Gastrocnemius medialis (tissue), 4 donors: ENCODE data around the gene NKD1.
"Not testable (repeated sequence)": the region's sequence is repeated elsewhere in the genome, so short reads cannot be mapped to it uniquely, and the experiment has no call there.

Experiments
- POLR2A ChIP-seq, 2 donors: fragments of 450-650 bp; IDR thresholded peaks; one replicate each; pipeline ENCODE4 v1.6.1; 2017; ENCODE audit warnings: antibody characterized with exemption in 2 of 2, mild to moderate bottlenecking in 2 of 2, moderate library complexity in 2 of 2
- TF ChIP-seq, protein P1 (sequence below), 5 experiments: fragments of 450-650 bp in 3 of 5; fragments of 200-600 bp in 2 of 5; sonication (generic) in 2 of 5; IDR thresholded peaks in 4 of 5; conservative IDR thresholded peaks in 1 of 5; 1 replicate in 4 of 5; 2 replicates in 1 of 5; pipeline ENCODE4 v1.5.1; 2016 to 2019; ENCODE audit warnings: antibody characterized with exemption in 5 of 5, mild to moderate bottlenecking in 3 of 5, moderate library complexity in 3 of 5

DNA sequence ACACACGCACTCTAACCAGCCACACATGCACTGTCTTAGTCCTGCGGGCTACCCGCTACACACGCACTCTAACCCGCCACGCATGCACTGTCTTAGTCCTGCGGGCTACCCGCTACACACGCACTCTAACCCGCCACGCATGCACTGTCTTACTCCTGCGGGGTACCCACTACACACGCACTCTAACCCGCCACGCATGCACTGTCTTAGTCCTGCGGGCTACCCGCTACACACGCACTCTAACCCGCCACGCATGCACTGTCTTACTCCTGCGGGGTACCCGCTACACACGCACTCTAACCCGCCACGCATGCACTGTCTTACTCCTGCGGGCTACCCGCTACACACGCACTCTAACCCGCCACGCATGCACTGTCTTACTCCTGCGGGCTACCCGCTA, 31.2 kb downstream of the NKD1 start:
- TF ChIP-seq, protein P1, sequence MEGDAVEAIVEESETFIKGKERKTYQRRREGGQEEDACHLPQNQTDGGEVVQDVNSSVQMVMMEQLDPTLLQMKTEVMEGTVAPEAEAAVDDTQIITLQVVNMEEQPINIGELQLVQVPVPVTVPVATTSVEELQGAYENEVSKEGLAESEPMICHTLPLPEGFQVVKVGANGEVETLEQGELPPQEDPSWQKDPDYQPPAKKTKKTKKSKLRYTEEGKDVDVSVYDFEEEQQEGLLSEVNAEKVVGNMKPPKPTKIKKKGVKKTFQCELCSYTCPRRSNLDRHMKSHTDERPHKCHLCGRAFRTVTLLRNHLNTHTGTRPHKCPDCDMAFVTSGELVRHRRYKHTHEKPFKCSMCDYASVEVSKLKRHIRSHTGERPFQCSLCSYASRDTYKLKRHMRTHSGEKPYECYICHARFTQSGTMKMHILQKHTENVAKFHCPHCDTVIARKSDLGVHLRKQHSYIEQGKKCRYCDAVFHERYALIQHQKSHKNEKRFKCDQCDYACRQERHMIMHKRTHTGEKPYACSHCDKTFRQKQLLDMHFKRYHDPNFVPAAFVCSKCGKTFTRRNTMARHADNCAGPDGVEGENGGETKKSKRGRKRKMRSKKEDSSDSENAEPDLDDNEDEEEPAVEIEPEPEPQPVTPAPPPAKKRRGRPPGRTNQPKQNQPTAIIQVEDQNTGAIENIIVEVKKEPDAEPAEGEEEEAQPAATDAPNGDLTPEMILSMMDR (IDR thresholded peaks at IDR 0.05 in 4 of 5, conservative IDR thresholded peaks at IDR 0.05 in 1 of 5), result not testable (repeated sequence)
- not testable (repeated sequence) for TF ChIP-seq POLR2A (IDR thresholded peaks at IDR 0.05)
